ENCODE measurements around the gene HEXIM1.
A peak's percentile ranks its signal among the peaks of the same experiment; 100 is the strongest.

The HEXIM1 gene

DNA sequence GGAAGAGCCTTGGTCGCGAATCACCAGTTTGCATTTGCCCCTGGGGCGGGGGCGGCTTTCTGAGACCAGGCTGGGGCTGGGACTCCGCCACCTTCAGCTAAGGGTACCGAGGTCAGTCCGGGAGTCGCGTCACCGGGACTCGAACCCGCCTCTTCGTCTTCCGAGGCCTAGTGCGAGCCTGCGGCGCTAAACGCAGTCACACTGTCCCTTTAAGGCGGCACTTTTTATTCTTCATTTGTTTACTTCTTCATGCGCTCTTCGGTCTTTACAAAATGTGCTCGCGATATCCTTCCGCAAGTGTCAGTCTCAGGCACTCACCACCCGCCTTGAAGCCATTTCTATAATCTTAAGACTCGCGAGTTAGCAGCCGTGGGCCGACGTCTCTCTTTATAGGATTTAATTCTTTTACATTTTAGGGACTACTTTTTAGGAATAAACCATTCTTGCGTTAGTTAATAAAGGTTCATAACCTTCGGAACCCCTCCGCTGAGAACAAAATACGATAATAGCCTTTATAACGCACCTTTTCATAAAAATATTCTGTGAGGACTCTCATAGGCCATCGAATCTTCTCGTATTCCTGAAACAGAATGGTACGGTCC is 593 bp upstream of the HEXIM1 start:
- no peak for FAIRE-seq

DNA sequence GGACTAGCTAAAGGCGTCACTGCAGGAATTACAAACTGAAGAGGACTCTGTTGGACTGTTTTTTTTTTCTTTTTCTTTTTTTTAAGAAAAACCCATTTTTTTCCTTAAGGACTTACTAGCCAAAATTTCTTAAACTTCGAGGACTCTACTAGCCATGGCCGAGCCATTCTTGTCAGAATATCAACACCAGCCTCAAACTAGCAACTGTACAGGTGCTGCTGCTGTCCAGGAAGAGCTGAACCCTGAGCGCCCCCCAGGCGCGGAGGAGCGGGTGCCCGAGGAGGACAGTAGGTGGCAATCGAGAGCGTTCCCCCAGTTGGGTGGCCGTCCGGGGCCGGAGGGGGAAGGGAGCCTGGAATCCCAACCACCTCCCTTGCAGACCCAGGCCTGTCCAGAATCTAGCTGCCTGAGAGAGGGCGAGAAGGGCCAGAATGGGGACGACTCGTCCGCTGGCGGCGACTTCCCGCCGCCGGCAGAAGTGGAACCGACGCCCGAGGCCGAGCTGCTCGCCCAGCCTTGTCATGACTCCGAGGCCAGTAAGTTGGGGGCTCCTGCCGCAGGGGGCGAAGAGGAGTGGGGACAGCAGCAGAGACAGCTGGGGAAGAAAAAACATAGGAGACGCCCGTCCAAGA is 878 bp downstream of the HEXIM1 start:
- no peak for FAIRE-seq

DNA sequence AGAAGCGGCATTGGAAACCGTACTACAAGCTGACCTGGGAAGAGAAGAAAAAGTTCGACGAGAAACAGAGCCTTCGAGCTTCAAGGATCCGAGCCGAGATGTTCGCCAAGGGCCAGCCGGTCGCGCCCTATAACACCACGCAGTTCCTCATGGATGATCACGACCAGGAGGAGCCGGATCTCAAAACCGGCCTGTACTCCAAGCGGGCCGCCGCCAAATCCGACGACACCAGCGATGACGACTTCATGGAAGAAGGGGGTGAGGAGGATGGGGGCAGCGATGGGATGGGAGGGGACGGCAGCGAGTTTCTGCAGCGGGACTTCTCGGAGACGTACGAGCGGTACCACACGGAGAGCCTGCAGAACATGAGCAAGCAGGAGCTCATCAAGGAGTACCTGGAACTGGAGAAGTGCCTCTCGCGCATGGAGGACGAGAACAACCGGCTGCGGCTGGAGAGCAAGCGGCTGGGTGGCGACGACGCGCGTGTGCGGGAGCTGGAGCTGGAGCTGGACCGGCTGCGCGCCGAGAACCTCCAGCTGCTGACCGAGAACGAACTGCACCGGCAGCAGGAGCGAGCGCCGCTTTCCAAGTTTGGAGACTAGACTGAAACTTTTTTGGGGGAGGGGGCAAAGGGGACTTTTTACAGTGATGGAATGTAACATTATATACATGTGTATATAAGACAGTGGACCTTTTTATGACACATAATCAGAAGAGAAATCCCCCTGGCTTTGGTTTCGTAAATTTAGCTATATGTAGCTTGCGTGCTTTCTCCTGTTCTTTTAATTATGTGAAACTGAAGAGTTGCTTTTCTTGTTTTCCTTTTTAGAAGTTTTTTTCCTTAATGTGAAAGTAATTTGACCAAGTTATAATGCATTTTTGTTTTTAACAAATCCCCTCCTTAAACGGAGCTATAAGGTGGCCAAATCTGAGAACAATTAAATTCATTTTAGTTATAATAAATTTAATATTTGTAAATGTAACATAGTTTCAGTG is 1.7 kb downstream of the HEXIM1 start:
- no peak for FAIRE-seq

DNA sequence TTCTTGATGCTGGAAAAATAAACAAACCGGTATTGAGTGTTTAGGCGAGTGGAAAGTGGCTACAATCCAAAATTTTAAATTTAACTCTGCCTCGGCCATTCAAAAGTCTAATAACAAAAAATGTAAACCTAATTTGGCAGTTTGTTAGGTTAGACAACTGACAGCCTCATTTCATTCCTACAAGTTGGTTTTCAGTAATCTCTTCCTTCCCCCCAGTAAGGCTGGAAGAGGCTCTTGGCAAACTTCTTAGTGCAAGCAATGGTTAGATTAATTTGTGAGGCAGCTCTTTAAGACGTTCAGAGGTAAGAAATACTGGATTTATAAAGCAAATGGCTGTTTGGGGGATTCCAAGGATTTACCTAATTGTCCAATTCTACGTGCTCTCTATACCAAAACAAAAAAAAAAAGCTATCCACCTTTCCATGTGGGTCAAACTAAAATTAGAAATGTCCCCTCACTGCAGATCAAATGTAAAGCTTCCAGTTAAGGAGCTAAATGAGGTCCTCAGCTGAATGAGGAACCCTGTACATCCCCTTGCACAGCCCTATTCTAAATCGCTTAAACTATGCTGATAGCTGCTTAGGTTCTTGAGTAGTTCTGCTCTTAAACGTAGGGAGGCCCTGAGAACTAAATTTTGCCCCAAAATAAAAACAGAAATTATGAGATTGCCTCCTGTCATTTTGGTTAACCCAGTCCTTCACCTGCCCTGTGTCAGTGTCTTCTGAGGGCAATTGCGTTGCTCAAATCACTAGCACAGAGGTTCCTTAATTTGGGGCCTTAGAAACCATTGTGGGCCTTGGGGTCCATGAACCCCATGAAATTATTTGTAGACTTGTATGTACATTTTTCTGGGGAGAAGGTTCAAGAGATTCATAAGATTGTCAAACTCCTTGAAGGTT is 2.9 kb downstream of the HEXIM1 start:
- FAIRE-seq, result no peak

DNA sequence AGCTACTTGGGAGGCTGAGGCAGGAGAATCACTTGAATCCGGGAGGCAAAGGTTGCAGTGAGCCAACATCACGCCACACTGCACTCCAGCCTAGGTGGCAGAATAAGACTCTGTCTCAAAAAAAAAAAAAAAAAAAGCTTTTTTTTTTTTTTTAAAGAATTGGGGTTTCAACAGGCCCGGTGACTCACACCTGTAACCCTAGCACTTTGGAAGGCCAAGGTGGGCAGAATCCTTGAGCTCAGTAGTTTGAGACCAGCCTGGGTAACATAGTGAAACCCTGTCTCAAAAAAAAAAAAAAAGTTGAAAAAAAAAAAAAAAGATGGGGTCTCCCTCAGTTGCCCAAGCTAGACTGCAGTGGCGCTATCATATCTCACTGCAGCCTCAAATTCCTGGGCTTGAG is 6.8 kb downstream of the HEXIM1 start:
- FAIRE-seq, result no peak

DNA sequence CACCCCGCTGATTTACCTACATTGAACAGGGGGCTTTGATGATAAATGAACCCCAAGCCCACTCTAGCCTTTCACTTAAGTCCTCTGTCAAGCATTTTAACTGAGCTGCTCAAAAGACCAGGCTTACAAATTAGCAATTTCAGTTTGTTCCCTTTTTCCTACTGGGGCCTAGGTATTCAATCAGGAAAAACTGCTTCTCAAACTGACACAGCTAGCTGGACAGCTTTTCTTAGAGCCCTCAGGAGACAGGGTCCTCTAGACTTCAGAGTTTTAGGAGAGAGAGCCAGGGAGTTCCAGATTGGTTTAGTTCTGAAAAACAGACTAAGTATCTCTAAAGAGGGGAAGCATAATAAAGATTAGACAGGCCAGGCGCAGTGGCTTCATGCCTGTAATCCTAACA is 7.2 kb downstream of the HEXIM1 start:
- FAIRE-seq, result no peak

DNA sequence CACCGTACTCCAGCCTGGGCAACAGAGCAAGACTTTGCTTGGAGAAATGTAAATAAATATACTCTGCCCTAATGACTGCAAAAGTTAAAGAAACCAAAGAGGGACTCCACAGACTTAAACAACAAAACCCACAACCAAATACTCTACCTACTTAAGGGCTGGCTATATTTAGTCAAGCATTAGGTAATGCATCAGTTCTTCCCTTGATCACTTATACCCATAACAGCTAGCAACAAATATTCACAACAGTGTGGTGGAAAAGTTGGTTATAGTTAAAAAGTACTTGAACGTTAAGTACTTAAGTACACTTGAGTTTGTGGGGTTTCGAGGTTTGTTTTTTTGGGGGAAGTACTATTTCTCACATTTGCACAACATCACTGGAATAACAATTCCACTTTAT is 8.0 kb downstream of the HEXIM1 start:
- no peak for FAIRE-seq

DNA sequence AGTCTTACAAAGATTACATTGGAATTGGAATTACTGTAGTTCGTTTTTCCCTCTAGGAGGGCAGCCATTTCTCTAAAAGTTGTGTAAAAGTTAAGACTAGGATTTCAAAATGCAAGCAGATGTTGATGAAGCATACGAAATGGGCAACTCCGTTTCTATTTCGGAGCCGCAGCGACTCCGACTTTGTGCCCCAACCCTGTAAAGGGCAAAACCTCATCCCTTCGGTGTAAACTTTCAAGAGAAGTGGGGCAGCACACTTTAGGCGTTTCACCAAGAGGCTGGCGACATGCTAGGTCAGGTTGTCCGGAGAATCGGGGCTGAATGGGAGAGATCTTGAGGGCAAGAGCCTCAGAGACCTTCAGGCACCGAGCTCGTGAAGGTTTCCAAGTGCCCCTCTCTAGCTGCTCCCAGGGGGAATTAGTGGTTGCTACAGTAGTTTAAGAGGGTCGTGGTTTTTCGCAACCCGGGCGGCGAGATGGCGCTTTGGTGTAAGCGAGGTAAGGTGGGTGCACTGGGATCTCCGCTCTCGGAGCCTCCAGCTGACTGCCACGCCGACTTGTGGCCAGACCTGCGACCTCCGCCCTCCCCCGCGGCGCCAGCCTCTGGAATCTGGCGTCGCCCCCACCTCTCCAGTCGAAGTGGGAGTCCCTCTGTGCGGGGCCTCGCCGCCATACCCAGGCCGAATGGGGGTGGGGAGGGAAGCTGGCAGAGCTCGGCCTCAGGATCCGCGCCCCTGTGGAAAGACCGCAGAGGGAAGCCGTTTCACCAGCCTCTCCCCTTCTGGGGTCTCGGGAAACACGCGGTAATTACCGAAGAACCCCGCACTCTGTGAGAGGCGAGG is 12.4 kb downstream of the HEXIM1 start:
- no peak for FAIRE-seq

DNA sequence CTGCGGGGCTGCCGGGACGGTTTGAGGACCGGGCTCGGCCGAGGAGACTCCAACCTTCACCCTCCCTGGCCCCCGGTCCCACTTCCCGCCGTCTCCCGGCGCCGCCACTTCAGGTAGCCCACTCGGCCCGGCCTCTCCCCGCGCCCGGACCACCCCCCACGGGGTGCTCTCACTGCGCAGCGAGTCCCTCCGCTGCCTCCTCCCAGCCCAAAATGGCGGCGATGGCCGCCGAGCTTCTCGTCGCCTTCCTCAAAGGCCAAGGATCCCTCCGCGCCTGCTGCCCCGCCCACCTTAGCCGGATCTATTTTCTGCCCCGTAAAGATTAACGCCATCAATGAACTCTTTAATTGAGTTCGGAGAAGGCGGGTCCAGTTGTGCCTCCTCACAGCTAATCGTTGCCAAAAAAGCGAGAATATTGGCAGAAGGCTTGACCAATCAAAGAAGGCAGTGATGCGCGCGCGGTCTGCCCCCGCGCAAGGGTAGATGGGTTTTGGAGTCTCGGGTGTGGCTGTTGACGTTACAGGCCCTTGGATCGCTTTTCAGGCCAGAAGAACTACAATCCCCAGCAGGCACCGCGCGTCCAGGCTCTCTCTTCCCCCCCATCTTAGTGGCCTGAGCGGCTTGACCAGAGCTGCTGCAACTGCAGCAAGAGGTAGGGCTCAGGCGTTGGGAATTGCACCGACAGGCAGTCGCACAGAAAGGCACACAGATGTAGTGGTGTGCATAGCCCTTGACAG is 13.2 kb downstream of the HEXIM1 start, which contains the start of gene HEXIM2:
TSS of gene HEXIM2 (plus strand) at position 588 of the 737 bp plus-strand sequence. CDS start 919 bp downstream, outside the sequence.
- FAIRE-seq, result peak; percentile 99

DNA sequence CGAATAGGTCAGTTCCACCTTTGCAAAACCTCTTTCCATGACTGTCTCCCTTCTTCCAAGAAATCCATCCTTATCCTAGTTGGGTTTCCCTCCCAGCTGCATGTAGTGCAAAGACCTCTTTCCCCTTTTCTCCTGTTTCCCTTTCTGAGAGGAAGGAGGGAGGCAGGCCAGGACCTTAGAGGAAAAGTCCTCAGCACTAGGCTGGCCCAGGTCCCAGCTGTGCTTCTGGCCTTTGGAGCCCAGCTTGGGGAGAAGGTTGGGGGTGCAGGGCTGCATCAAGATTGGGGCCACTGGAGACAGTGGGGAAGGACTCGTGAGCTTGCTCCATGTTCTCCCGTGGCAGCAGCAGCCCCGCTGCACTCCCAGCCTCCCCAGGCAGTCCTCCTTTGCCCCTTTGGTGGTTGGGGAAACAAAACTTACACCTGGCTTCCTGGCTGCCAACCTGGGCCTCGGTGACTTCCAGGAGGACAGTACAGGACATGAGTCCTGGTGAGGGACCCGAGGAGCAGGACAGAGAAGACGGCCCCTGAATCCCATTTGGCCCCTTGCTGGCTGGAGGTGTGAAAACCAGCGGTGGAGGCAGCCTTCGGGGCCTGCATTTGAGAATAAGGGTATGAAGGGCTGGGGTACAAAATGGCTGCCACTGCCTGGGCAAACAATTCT is 13.9 kb downstream of the HEXIM1 start:
- FAIRE-seq, result no peak

DNA sequence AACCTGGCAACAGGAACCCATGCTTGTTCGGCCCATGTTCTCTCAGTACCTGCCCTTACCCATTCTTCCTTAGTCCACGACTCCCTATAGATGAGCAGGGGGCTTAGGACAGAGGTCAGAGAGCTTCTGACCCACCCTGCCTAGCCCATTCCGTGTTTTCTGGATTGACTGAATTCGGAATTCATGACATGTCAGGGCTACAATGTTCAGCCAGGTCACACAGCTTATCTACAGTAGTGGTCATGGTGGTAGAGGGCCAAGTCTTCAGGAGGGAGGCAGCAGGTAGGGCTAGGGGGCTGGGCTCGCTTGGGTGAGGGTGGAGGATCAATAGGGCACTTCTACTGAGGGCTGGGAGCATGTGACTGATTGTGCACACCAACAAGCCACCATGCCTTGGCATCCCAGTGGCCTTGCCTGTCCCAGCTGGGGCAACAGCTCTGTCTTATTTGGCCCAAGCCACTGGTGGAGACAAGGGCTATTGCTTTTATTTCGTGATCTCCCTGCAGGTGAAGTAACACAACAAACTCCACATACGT is 16.5 kb downstream of the HEXIM1 start:
- FAIRE-seq, result no peak

DNA sequence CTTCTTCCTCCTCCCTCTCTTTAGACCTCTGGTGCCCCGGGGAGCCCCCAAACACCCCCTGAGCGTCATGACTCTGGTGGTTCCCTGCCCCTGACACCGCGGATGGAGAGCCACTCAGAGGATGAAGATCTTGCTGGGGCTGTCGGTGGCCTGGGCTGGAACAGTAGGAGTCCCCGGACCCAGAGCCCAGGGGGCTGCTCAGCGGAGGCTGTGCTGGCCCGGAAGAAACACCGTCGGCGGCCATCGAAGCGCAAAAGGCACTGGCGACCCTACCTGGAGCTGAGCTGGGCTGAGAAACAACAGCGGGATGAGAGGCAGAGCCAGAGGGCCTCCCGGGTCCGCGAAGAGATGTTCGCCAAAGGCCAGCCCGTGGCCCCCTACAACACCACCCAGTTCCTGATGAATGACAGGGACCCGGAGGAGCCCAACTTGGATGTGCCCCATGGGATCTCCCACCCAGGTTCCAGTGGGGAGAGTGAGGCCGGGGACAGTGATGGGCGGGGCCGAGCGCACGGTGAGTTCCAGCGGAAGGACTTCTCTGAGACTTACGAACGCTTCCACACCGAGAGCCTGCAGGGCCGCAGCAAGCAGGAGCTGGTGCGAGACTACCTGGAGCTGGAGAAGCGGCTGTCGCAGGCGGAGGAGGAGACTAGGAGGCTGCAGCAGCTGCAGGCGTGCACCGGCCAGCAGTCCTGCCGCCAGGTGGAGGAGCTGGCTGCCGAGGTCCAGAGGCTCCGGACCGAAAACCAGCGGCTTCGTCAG is 20.9 kb downstream of the HEXIM1 start:
- no peak for FAIRE-seq

DNA sequence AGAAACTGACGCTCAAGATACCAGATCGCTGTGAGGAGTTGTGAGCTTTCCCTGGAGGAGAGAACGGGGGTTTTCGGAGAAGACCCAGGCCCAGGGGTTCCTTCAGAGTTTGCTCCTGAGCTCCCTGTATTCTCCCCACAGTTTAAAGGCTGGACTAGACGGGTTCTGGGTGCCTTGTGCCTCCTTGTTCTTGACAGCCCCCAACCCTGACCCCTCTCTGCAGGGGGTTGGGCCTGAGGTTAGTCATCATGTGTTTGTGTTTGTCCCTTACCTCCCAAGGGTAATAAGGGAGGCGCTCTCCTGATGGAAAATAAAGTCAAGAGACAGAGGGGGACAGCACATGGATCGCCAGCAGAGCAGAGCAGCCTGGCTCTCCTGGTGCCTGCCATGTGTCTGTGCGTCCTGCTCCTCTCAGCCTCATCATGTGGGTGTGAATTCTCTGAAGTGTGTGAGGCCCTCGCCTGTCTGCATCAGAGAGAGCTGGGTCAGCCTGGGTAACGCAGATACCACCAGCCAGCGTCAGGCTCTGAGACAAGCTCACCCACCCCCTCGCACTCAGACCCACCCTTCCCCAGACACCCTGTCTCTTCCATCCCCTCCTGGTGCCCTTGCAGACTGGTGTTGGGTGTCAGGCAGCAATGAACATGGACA is 22.1 kb downstream of the HEXIM1 start:
- FAIRE-seq, result no peak

DNA sequence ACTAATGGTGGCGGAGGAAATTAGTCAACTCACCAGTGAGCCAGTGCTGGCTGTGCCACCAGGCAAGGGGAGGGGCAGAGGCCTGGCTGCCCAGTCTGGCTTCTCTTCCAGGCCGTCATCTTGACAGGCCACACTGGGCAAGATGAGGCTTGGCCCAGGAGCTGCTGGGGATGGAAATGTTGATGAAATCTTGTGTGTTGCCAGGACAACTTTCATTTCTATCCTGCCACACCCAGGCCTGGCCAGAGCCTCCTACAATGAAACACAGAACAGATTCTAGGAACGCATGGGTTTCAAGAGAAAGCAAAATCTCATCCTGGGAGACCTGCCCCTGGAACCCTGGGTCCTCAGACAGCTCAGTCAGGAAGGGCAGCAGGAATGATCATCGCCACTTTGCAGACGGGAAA is 22.7 kb downstream of the HEXIM1 start:
- FAIRE-seq, result no peak

DNA sequence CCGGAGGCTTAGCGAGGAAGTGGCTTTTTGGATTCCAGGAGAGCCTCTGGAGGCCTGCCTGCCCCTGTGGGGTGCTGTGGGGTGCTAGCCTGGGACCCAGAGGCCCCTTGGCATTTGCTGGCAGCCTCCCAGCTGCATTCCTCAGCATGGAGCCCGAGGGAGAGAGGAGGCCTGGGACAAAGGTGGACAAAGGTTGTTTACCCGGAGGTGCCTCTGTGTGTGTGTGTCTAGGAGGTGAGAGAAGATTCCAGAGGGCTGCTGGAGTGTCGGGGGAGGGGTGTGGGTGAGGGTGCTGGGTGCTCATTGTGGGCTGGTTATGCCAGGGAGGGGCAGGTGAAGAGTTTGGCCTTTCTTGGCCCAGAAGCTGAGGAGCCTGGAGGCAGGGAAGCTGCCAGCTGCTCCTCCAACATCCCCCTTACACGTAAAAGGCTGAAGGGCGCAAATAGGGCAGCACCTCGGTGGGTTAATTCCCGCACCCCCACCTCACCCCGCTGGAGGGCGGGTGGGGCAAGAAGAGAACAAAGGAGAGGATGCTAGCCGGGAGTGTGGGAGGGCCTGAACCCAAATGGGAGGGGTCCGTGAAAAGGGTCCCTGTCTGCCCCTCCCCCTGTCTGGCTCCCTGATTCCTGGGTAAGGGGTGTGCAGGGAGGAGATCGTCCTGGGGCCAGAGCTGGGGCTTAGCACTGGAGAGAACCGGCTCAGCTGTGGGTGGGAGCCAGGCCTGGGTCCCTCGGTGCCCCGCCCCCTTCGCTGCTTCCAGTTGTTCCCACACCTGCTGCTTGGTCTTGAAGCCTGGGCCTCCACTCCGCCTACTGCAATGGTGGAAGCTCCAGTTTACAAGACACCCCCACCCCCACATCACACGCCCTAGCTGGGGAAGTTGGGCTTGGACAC is 23.3 kb downstream of the HEXIM1 start:
- no peak for FAIRE-seq

DNA sequence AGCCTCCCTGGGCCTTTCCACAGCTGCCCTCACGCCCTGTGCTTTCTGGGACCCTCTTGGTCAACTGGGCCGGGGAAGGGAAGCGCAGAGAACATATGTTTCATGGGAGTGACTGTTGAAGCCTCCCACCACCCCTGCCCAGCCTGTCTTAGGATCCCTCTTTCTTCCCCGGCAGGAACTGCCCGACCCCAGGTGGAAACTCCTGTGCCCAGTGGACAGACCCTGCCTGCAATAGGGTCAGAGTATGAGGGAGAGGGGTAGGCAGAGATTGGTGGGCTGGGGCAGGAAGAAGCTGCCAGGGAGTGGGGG is 23.9 kb downstream of the HEXIM1 start:
- FAIRE-seq, result no peak

DNA sequence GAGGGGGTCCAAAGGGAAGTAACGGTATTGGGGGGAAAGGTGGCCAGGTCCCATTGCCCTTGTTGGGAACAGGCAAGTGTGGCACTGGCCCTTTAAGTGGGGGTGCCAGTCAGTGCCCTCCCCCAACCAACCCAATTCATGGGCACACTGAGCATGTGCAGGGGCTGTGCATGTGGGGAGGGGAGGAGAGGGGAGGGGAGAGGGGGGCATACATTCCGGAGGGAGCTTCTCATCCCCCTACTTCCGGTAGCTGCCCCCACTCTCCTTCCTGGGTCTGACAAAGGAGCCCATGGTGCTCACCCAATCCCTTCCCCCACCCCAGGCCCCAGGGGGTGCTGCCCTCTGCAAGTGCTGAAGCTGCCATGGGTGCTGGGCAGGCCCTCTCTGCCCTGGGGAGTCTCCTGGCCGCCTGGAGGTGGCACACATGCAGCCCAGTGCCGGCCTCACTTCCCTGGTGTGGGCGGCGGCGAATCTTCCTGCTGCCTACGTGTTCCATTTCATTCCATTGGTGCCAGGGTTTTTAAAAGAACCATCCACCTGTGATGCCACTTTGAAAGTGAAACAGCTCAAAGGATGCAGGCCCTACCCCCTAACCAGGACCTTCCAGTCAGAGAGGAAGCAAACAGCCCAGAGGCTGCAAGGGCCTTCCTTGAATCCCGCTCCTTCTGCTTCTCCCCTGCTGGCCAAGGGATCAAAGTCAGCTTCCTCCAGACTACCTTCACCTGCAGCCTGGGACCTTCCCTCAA is 24.4 kb downstream of the HEXIM1 start:
- peak; percentile 31 for FAIRE-seq

All from G401.6 (cell line).